HepG2 (cell line): ENCODE data around the gene CAPN10. TPM values are rescaled to one million over a fixed set of nuclear protein-coding genes. Genes with fewer than 3 reads are reported as not detected.

Source experiments
- ATAC-seq: fragments of 200-7000 bp; cut with Tn5 transposase; 3 replicates; pipeline ENCODE4 v1.9.1; 2020; ENCODE audit warnings: mild to moderate bottlenecking, moderate library complexity
- BruUV-seq: library from RNA; stranded (reverse); fragments of 400-500 nt; replicated peaks from 2 replicates; lab custom pipeline; 2021; lab: Mats Ljungman, UMichigan
- CTCF ChIA-PET: fragments of 300-600 bp; formaldehyde crosslinking; extraction: SDS; loops from one replicate; lab custom pipeline; 2021; ENCODE audit warnings: low total read pairs, inconsistent platforms, low intra/inter-chr PET ratio; lab: Yijun Ruan, JAX
- POLR2A ChIA-PET: fragments of 350-600 bp; sonication (Branson Sonifier 250); formaldehyde crosslinking; loops from one replicate; lab custom pipeline; 2020; ENCODE audit warnings: antibody characterized with exemption, inconsistent platforms; lab: Yijun Ruan, JAX
- DNase-seq: peaks from one replicate; pipeline ENCODE4 v3.0.0-alpha.2; 2015; ENCODE audit warnings: low spot score
- FAIRE-seq: peaks from 3 replicates; lab custom pipeline; 2011; peaks lifted over from hg19 to GRCh38; lab: Jason Lieb, UNC
- H2AFZ ChIP-seq: one replicate; pipeline ENCODE4 v1.6.1; 2011; ENCODE audit warnings: low read length, inconsistent platforms
- H3K27ac ChIP-seq: fragments of 300-600 bp; 3 replicates; pipeline ENCODE4 v1.8.0; 2011; ENCODE audit warnings: mixed run types, mild to moderate bottlenecking, mixed read lengths, low read length, inconsistent platforms; ENCODE audit not compliant: insufficient read depth; ENCODE audit errors: extremely low read length
- H3K27me3 ChIP-seq, 2 experiments: fragments of 200-600 bp in 1 of 2; 2 replicates in 1 of 2; 3 replicates in 1 of 2; pipeline versions ENCODE4 v1.6.0 to v1.8.0; 2011; ENCODE audit warnings: low read length in 2 of 2, mild to moderate bottlenecking in 2 of 2, moderate library complexity in 2 of 2, inconsistent platforms in 1 of 2; ENCODE audit not compliant: insufficient read depth in 2 of 2, control insufficient read depth in 1 of 2
- H3K36me3 ChIP-seq, 2 experiments: fragments of 200-600 bp in 1 of 2; replicated peaks in 1 of 2; 2 replicates in 1 of 2; 3 replicates in 1 of 2; pipeline versions ENCODE4 v1.5.1 to v1.8.0; 2011; ENCODE audit warnings: low read length in 2 of 2, inconsistent platforms in 1 of 2; ENCODE audit not compliant: insufficient read depth in 2 of 2, control insufficient read depth in 1 of 2
- H3K4me1 ChIP-seq: 2 replicates; pipeline ENCODE4 v1.5.1; 2012; ENCODE audit warnings: low read length, inconsistent platforms; ENCODE audit not compliant: insufficient read depth
- H3K4me2 ChIP-seq: 2 replicates; pipeline ENCODE4 v1.6.0; 2011; ENCODE audit warnings: low read depth, low read length, inconsistent platforms
- H3K4me3 ChIP-seq, 3 experiments: fragments of 200-600 bp in 1 of 3; sonication (generic), shearing (Covaris generic) in 1 of 3; replicated peaks in 1 of 3; 2 replicates each; pipeline ENCODE4 v1.5.1; 2011 to 2016; ENCODE audit warnings: low read length in 3 of 3, inconsistent platforms in 2 of 3, low read depth in 2 of 3, mild to moderate bottlenecking in 2 of 3, control low read depth in 1 of 3, mixed read lengths in 1 of 3; ENCODE audit not compliant: insufficient read depth in 1 of 3
- H3K79me2 ChIP-seq: one replicate; pipeline ENCODE4 v1.6.1; 2011; ENCODE audit warnings: low read length, inconsistent platforms; ENCODE audit not compliant: insufficient read depth
- H3K9ac ChIP-seq: 2 replicates; pipeline ENCODE4 v1.6.0; 2011; ENCODE audit warnings: mild to moderate bottlenecking, low read depth, low read length, inconsistent platforms; ENCODE audit not compliant: insufficient read depth
- H3K9me3 ChIP-seq: 2 replicates; pipeline ENCODE4 v1.5.1; 2012; ENCODE audit warnings: mild to moderate bottlenecking, low read length
- H4K20me1 ChIP-seq: 2 replicates; pipeline ENCODE4 v1.6.0; 2011; ENCODE audit warnings: inconsistent platforms, mild to moderate bottlenecking, low read length, moderate library complexity; ENCODE audit not compliant: insufficient read depth
- ARNT ChIP-seq: fragments of 450-650 bp; IDR thresholded peaks from 2 replicates; pipeline ENCODE4 v1.6.1; 2017
- CREM ChIP-seq, 2 experiments: sonication (generic) in 1 of 2; formaldehyde crosslinking in 1 of 2; IDR thresholded peaks; 2 replicates each; pipeline versions ENCODE4 v1.4.0 to v1.6.1; 2016 to 2020; ENCODE audit warnings: antibody characterized with exemption in 1 of 2, mild to moderate bottlenecking in 1 of 2, missing genetic modification reagents in 1 of 2
- HDAC1 ChIP-seq: sonication (generic); formaldehyde crosslinking; IDR thresholded peaks from 2 replicates; pipeline ENCODE4 v1.5.1; 2020; ENCODE audit warnings: mild to moderate bottlenecking, missing genetic modification reagents
- NR3C1 ChIP-seq: sonication (generic); formaldehyde crosslinking; IDR thresholded peaks from 2 replicates; pipeline ENCODE4 v1.4.0; 2020; ENCODE audit warnings: missing genetic modification reagents
- PAF1 ChIP-seq: IDR thresholded peaks from 2 replicates; pipeline ENCODE4 v1.6.1; 2016; ENCODE audit warnings: missing genetic modification reagents, missing compliant biosample characterization
- PITX1 ChIP-seq: sonication (generic); formaldehyde crosslinking; IDR thresholded peaks from 2 replicates; pipeline ENCODE4 v1.5.1; 2020; ENCODE audit warnings: mild to moderate bottlenecking, missing genetic modification reagents
- RFX5 ChIP-seq: IDR thresholded peaks from 2 replicates; pipeline ENCODE4 v1.6.1; 2011; ENCODE audit warnings: low read depth, low read length, improper control_type of control experiment
- SMAD1 ChIP-seq: sonication (generic); formaldehyde crosslinking; IDR thresholded peaks from 2 replicates; pipeline ENCODE4 v1.4.0; 2020; ENCODE audit warnings: missing genetic modification reagents, low read depth, mild to moderate bottlenecking, borderline replicate concordance
- SMYD3 ChIP-seq: sonication (generic); formaldehyde crosslinking; IDR thresholded peaks from 2 replicates; pipeline ENCODE4 v1.8.1; 2023; ENCODE audit warnings: mild to moderate bottlenecking, missing genetic modification reagents
- SRSF9 ChIP-seq: fragments of 200-400 bp; formaldehyde crosslinking; IDR thresholded peaks from 2 replicates; pipeline ENCODE4 v1.6.1; 2018; ENCODE audit warnings: borderline replicate concordance, mild to moderate bottlenecking, low read depth, low read length; ENCODE audit not compliant: insufficient read depth, poor library complexity, severe bottlenecking
- TCF7L2 ChIP-seq: IDR thresholded peaks from 2 replicates; pipeline ENCODE4 v1.6.1; 2011; ENCODE audit warnings: mild to moderate bottlenecking, low read depth, low read length, moderate library complexity
- ZBTB37 ChIP-seq: sonication (generic); formaldehyde crosslinking; IDR thresholded peaks from 2 replicates; pipeline ENCODE4 v1.4.0; 2020; ENCODE audit warnings: mild to moderate bottlenecking, missing genetic modification reagents
- ZMYM2 ChIP-seq: sonication (generic); formaldehyde crosslinking; IDR thresholded peaks from 2 replicates; pipeline ENCODE4 v1.8.0; 2022; ENCODE audit warnings: mild to moderate bottlenecking, missing genetic modification reagents
- ZMYM4 ChIP-seq: sonication (generic); formaldehyde crosslinking; IDR thresholded peaks from 2 replicates; pipeline ENCODE4 v1.8.1; 2023; ENCODE audit warnings: mild to moderate bottlenecking, missing genetic modification reagents
- ZNF180 ChIP-seq: sonication (generic); formaldehyde crosslinking; IDR thresholded peaks from 2 replicates; pipeline ENCODE4 v1.4.0; 2020; ENCODE audit warnings: low read depth, missing genetic modification reagents, borderline replicate concordance
- ZNF503 ChIP-seq: sonication (generic); formaldehyde crosslinking; IDR thresholded peaks from 2 replicates; pipeline ENCODE4 v1.4.0; 2020; ENCODE audit warnings: missing genetic modification reagents
- ZNF530 ChIP-seq: sonication (generic); formaldehyde crosslinking; IDR thresholded peaks from 2 replicates; pipeline ENCODE4 v1.5.0; 2020; ENCODE audit warnings: low read depth, mild to moderate bottlenecking, missing genetic modification reagents
- WGBS: methylation state at CpG from one replicate; pipeline ENCODE4 v1.1.6; 2017; ENCODE audit warnings: low lambda C conversion rate; 5-methylcytosine and 5-hydroxymethylcytosine counted together
- in situ Hi-C: cut with HindIII; loops from 2 replicates; pipeline ENCODE4 v1.10.0; 2017; ENCODE audit warnings: low pct_unique_long_range_greater_than_20kb; ENCODE audit not compliant: extremely low pct_ligation_motif_present
- intact Hi-C: fragments of 100-400 bp; cut with micrococcal nuclease; formaldehyde crosslinking; loops from one replicate; pipeline ENCODE4 v1.10.0; 2022; ENCODE audit not compliant: unreplicated experiment
- polyA plus RNA-seq, 8 experiments: library from polyadenylated mRNA; depleted of rRNA in 3 of 8; stranded (reverse) in 7 of 8; unstranded in 1 of 8; fragments of >200 nt; fragmentation: Illumina TruSeq in 4 of 8; extraction: Trizol in 4 of 8; gene quantifications; 2 replicates each; pipeline versions ENCODE4 v1.2.1 to v1.2.3, GENCODE V29; 2011 to 2016; ENCODE audit warnings: low read depth in 4 of 8, missing spikeins in 1 of 8, mixed read lengths in 1 of 8; ENCODE audit not compliant: insufficient read depth in 1 of 8
- total RNA-seq, 5 experiments: library from RNA; depleted of rRNA; stranded (reverse); fragments of >200 nt; fragmentation: Illumina TruSeq; extraction: Trizol; gene quantifications; 2 replicates each; pipeline ENCODE4 v1.2.3, GENCODE V29; 2016; ENCODE audit warnings: low read depth in 1 of 5

Gene CAPN10
- total and polyA plus RNA-seq, 2 of the 13 experiments (the other 11 are each of a cell fraction or from before 2014, with no cell fraction given): 27.6 to 32.4 TPM

GRCh38 chr2:240644171-240644651 lies 57.7 kb downstream of the CAPN10 start:
- H2AFZ ChIP-seq: no peak overlapping the region
- DNase-seq (no peak), ATAC-seq (no peak), FAIRE-seq (no peak)
- TF ChIP-seq ZNF530 (CRISPR knock-in tag) (no peak), SRSF9 (no peak), NR3C1 (no peak), SMAD1 (CRISPR knock-in tag) (no peak), RFX5 (no peak), PAF1 (CRISPR knock-in tag) (no peak), PITX1 (no peak), SMYD3 (no peak), HDAC1 (CRISPR knock-in tag) (no peak), ZMYM4 (no peak), CREM (IDR thresholded peaks at IDR 0.05) (no peak), CREM (CRISPR knock-in tag; IDR thresholded peaks at IDR 0.05) (no peak), ZNF180 (CRISPR knock-in tag) (no peak), ZNF503 (CRISPR knock-in tag) (no peak), TCF7L2 (no peak), ZBTB37 (CRISPR knock-in tag) (no peak), ARNT (no peak), ZMYM2 (CRISPR knock-in tag) (no peak)
- BruUV-seq: no TSS peak
- no peak overlapping the region for H3K4me2 ChIP-seq
- no peak overlapping the region for H3K27ac ChIP-seq
- no peak overlapping the region for H3K9ac ChIP-seq
- H3K36me3 ChIP-seq: no peaks in the 10 kb centered on the region
- POLR2A ChIA-PET: no interaction called here
- WGBS: 3% methylated on average over 11 of the region's 14 CpGs
- no peaks in the 10 kb centered on the region; the same call in 1 of the 2 replicates for H4K20me1 ChIP-seq
- no peaks in the 10 kb centered on the region for H3K4me1 ChIP-seq
- no peaks in the 10 kb centered on the region for H3K9me3 ChIP-seq
- H3K79me2 ChIP-seq: no peaks in the 10 kb centered on the region
- peaks cover 45 to 82% of the 10 kb centered on the region in 2 experiments for H3K27me3 ChIP-seq
- no peak overlapping the region for H3K4me3 ChIP-seq
- in situ Hi-C loops: no loop called here
- intact Hi-C loops: loop anchor here (10.0 kb wide), 1 partner anchor 129 kb away; no protein-coding TSS in a partner anchor
- CTCF ChIA-PET: no interaction called here
